Gastrocnemius medialis (tissue), 4 donors: ENCODE data around the gene SLC25A11. TPM values are rescaled to one million over a fixed set of nuclear protein-coding genes. Genes with fewer than 3 reads are reported as not detected.
A peak's percentile ranks its signal among the peaks of the same experiment; 100 is the strongest.

Source experiments
- ATAC-seq, 2 donors: fragments of 150-250 bp; one replicate each; pipeline ENCODE4 v1.9.1; 2016
- DNase-seq, 2 donors: peaks; one replicate each; pipeline ENCODE4 v3.0.0-alpha.2; 2019
- H3K27ac ChIP-seq, 4 donors: fragments of 200-600 bp; sonication (generic); 1 replicate in 1 of 4; 2 replicates in 3 of 4; pipeline ENCODE4 v1.5.1; 2016 to 2018; ENCODE audit warnings: mild to moderate bottlenecking in 2 of 4, moderate library complexity in 1 of 4
- H3K27me3 ChIP-seq, 3 donors: fragments of 200-600 bp; sonication (generic) in 2 of 3; 1 replicate in 1 of 3; 2 replicates in 2 of 3; pipeline versions ENCODE4 v1.5.1 to v1.6.0; 2016 to 2019; ENCODE audit warnings: mild to moderate bottlenecking in 1 of 3, moderate library complexity in 1 of 3
- H3K36me3 ChIP-seq, 2 donors: fragments of 200-600 bp; sonication (generic) in 1 of 2; one replicate each; pipeline ENCODE4 v1.5.1; 2017 to 2018
- H3K4me1 ChIP-seq, 2 donors: fragments of 200-600 bp; sonication (generic) in 1 of 2; one replicate each; pipeline ENCODE4 v1.5.1; 2016 to 2017; ENCODE audit warnings: mild to moderate bottlenecking in 2 of 2
- H3K4me3 ChIP-seq, 4 donors: fragments of 200-600 bp; sonication (generic) in 3 of 4; 1 replicate in 1 of 4; 2 replicates in 3 of 4; pipeline ENCODE4 v1.5.1; 2016 to 2019; ENCODE audit warnings: mild to moderate bottlenecking in 2 of 4
- H3K9me3 ChIP-seq, 3 donors: fragments of 200-600 bp; sonication (generic) in 2 of 3; 1 replicate in 1 of 3; 2 replicates in 2 of 3; pipeline ENCODE4 v1.5.1; 2016 to 2019
- POLR2A ChIP-seq, 2 donors: fragments of 450-650 bp; IDR thresholded peaks; one replicate each; pipeline ENCODE4 v1.6.1; 2017; ENCODE audit warnings: antibody characterized with exemption in 2 of 2, mild to moderate bottlenecking in 2 of 2, moderate library complexity in 2 of 2
- in situ Hi-C, 4 donors: fragments of 200-750 bp; cut with MboI; loops; one replicate each; pipeline versions ENCODE4 v1.15.0 to v1.8.0; 2017; ENCODE audit warnings: low sequenced_read_pairs in 4 of 4
- intact Hi-C: fragments of 100-400 bp; cut with DNase I; formaldehyde crosslinking; loops from one replicate; pipeline ENCODE4 v1.15.1; 2023; ENCODE audit warnings: low total_unique reads
- total RNA-seq, 4 donors: library from RNA; depleted of rRNA; stranded (reverse); fragments of >200 nt; gene quantifications; one replicate each; pipeline versions ENCODE4 v1.1.0 to v1.2.3, GENCODE V29; 2016
- TF ChIP-seq, protein P1 (sequence below), 5 experiments: fragments of 450-650 bp in 3 of 5; fragments of 200-600 bp in 2 of 5; sonication (generic) in 2 of 5; IDR thresholded peaks in 4 of 5; conservative IDR thresholded peaks in 1 of 5; 1 replicate in 4 of 5; 2 replicates in 1 of 5; pipeline ENCODE4 v1.5.1; 2016 to 2019; ENCODE audit warnings: antibody characterized with exemption in 5 of 5, mild to moderate bottlenecking in 3 of 5, moderate library complexity in 3 of 5

The SLC25A11 gene
- total RNA-seq, 4 donors from 2014 or later: 52.6 to 106 (median 81.7) TPM

GRCh38 chr17:4937553-4937952 lies 2.3 kb downstream of the SLC25A11 start:
- intact Hi-C loops: no loop called here
- H3K4me1 ChIP-seq: peaks cover 46 to 53% of the 10 kb centered on the region in 2 donors
- ATAC-seq: no peak

GRCh38 chr17:4936436-4936835 lies 3.4 kb downstream of the SLC25A11 start:
- H3K9me3 ChIP-seq: no peaks in the 10 kb centered on the region
- ATAC-seq (peak in 1 of 2 donors; percentile 9), DNase-seq (peak in 1 of 2 donors; percentile 81)
- H3K4me3 ChIP-seq: no peak overlapping the region
- TF ChIP-seq, protein P1, sequence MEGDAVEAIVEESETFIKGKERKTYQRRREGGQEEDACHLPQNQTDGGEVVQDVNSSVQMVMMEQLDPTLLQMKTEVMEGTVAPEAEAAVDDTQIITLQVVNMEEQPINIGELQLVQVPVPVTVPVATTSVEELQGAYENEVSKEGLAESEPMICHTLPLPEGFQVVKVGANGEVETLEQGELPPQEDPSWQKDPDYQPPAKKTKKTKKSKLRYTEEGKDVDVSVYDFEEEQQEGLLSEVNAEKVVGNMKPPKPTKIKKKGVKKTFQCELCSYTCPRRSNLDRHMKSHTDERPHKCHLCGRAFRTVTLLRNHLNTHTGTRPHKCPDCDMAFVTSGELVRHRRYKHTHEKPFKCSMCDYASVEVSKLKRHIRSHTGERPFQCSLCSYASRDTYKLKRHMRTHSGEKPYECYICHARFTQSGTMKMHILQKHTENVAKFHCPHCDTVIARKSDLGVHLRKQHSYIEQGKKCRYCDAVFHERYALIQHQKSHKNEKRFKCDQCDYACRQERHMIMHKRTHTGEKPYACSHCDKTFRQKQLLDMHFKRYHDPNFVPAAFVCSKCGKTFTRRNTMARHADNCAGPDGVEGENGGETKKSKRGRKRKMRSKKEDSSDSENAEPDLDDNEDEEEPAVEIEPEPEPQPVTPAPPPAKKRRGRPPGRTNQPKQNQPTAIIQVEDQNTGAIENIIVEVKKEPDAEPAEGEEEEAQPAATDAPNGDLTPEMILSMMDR (IDR thresholded peaks at IDR 0.05 in 4 of 5, conservative IDR thresholded peaks at IDR 0.05 in 1 of 5): no peak
- no peak for TF ChIP-seq POLR2A (IDR thresholded peaks at IDR 0.05)
- intact Hi-C loops (no loop called here), in situ Hi-C loops (loop anchor here in 1 of 4 donors (5.0 kb wide), 1 partner anchor 46 kb away; no protein-coding TSS in a partner anchor)
- H3K4me1 ChIP-seq: peaks cover 39 to 49% of the 10 kb centered on the region in 2 donors
- peaks cover 0 to 17% of the 10 kb centered on the region in 2 donors for H3K36me3 ChIP-seq
- H3K27ac ChIP-seq: peak overlapping the region; percentile 57 to 95 (median 94)
- no peaks in the 10 kb centered on the region for H3K27me3 ChIP-seq

More at GRCh38 chr17:4937553-4937952, 2.3 kb downstream of the SLC25A11 start:
- Histone ChIP-seq H3K36me3 (peaks cover 0 to 23% of the 10 kb centered on the region in 2 donors), H3K27ac (peak overlapping the region; percentile 94 to 97 (median 94)), H3K27me3 (no peaks in the 10 kb centered on the region), H3K4me3 (no peak overlapping the region), H3K9me3 (no peaks in the 10 kb centered on the region)
- in situ Hi-C loops: loop anchor here in 1 of 4 donors (5.0 kb wide), 1 partner anchor 45 kb away; no protein-coding TSS in a partner anchor
- no peak for TF ChIP-seq POLR2A (IDR thresholded peaks at IDR 0.05)
- TF ChIP-seq, protein P1 (IDR thresholded peaks at IDR 0.05 in 4 of 5, conservative IDR thresholded peaks at IDR 0.05 in 1 of 5): no peak
- no peak for DNase-seq

- H3K4me1 ChIP-seq: peaks cover 32 to 41% of the 10 kb centered on the region in 2 donors
- ATAC-seq (no peak), DNase-seq (no peak)
- intact Hi-C loops: no loop called here
- H3K4me3 ChIP-seq: no peak overlapping the region
- H3K27ac ChIP-seq: peak overlapping the region in 2 of 4 donors; percentile 57 to 94
- TF ChIP-seq, protein P1 (IDR thresholded peaks at IDR 0.05 in 4 of 5, conservative IDR thresholded peaks at IDR 0.05 in 1 of 5): no peak
- TF ChIP-seq POLR2A (IDR thresholded peaks at IDR 0.05): no peak
- peaks cover 0 to 17% of the 10 kb centered on the region in 2 donors for H3K36me3 ChIP-seq
- in situ Hi-C loops: loop anchor here in 1 of 4 donors (5.0 kb wide), 1 partner anchor 47 kb away; no protein-coding TSS in a partner anchor
- H3K27me3 ChIP-seq: no peaks in the 10 kb centered on the region
- H3K9me3 ChIP-seq: no peaks in the 10 kb centered on the region
These were observed 4.2 kb downstream of the SLC25A11 start for GRCh38 chr17:4935650-4936049.

DNA sequence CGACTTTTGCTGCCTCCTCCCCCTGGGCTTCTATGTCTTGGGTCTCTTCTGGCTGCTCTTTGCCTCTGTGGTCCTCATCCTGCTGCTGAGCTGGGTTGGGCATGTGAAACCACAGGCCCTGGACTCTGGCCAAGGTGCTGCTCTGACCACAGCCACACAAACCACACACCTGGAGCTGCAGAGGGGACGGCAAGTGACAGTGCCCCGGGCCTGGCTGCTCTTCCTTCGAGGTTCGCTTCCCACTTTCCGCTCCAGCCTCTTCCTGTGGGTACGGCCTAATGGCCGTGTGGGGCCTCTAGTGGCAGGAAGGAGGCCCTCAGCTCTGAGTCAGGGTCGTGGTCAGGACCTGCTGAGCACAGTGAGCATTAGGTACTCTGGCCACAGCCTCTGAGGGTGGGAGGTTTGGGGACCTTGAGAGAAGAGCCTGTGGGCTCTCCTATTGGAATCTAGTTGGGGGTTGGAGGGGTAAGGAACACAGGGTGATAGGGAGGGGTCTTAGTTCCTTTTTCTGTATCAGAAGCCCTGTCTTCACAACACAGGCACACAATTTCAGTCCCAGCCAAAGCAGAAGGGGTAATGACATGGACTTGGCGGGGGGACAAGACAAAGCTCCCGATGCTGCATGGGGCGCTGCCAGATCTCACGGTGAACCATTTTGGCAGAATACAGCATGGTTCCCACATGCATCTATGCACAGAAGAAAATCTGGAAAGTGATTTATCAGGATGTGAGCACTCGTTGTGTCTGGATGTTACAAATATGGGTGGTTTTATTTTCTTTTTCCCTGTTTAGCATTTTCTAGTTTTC lies 5.5 kb downstream of the SLC25A11 start:
- peaks cover 32 to 40% of the 10 kb centered on the region in 2 donors for H3K4me1 ChIP-seq
- no peaks in the 10 kb centered on the region for H3K9me3 ChIP-seq
- peak overlapping the region in 3 of 4 donors; percentile 14 to 48 (median 36) for H3K27ac ChIP-seq
- no peak for ATAC-seq
- H3K27me3 ChIP-seq: no peaks in the 10 kb centered on the region
- no peak for TF ChIP-seq POLR2A (IDR thresholded peaks at IDR 0.05)
- TF ChIP-seq, protein P1 (IDR thresholded peaks at IDR 0.05 in 4 of 5, conservative IDR thresholded peaks at IDR 0.05 in 1 of 5): no peak
- in situ Hi-C loops: no loop called here
- peaks cover 0 to 17% of the 10 kb centered on the region in 2 donors for H3K36me3 ChIP-seq
- no peak for DNase-seq
- intact Hi-C loops: no loop called here
- no peak overlapping the region for H3K4me3 ChIP-seq
